Measurements from ENCODE around the gene CENPT.

- TF ChIP-seq CTCF (conservative IDR thresholded peaks at IDR 0.05 in 1 of 2, IDR thresholded peaks at IDR 0.05 in 1 of 2; ENCODE audit: low read depth in 1 of 2, low read length in 2 of 2) (no peak), EZH2 (IDR thresholded peaks at IDR 0.05; ENCODE audit: low read length, missing control alignments) (no peak)
Measured at GRCh38 chr16:67805718-67806427, 41.6 kb downstream of the CENPT start.
